ENCODE results near the gene CHST15.
A peak's percentile ranks its signal among the peaks of the same experiment; 100 is the strongest.

The CHST15 gene

DNA sequence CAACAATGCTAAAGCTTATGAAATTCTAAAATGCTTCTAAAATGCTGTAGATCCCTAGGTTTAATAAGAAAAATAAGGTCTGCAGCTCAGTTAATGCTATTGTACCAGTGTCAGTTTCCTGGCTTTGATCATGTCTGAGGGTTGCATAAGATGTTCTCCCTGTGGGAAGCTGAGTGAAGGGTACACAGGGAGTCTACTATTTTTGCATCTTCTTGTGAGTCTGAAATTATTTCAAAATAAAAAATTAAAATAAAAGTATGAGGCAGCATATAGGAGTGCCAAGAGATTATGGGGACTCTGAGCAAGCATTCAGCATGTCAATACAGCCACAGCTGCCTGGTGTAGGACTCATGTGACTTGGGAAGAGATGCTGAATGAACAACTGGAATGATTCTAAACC is 14.7 kb downstream of the CHST15 start:
- no peak for DNase-seq

GRCh38 chr10:124078028-124078427 is 15.4 kb downstream of the CHST15 start:
- DNase-seq, result no peak

- DNase-seq, result no peak
These were observed 16.0 kb downstream of the CHST15 start for GRCh38 chr10:124077208-124077993.

- DNase-seq, result no peak
These were observed 17.2 kb downstream of the CHST15 start for GRCh38 chr10:124076148-124076733.

DNA sequence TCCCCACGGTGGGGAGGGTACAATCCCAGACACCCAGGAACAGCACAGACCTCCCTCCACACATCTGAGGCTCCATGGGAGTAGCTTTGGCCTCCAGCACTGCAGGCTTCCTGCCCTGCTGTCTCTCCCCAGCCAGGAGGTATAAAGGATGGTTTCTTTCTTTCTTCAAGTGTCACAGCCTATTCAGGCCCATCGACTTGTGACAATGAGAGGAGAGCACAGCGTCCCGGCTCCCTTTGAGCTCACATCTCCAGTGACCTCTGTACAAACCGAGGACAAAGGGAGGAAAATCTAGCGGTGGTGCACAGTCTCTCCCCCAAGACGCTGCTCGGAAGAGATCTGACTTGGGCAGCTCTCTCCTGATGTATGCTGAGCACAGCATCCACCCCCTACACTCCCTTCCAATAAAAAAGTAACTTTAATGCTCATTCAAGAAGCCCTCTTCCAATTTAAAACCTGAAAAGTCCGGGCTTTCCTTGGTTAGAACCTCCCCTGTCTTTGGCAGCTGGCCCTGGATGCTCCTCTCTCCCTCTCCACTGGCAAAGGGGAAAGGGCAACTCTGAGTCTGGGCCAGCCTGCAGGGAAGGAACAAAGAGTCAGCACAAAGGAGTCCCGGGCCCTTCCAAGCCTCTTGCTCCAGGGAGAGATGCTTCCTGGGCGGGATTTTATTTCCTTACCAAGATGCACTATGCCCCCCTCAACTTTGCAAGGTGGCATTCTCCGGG is 18.0 kb downstream of the CHST15 start:
- no peak for DNase-seq

GRCh38 chr10:124074501-124075109 is 18.8 kb downstream of the CHST15 start:
- DNase-seq, result no peak

- no peak for DNase-seq
These were observed 19.4 kb downstream of the CHST15 start for GRCh38 chr10:124073978-124074377.

DNA sequence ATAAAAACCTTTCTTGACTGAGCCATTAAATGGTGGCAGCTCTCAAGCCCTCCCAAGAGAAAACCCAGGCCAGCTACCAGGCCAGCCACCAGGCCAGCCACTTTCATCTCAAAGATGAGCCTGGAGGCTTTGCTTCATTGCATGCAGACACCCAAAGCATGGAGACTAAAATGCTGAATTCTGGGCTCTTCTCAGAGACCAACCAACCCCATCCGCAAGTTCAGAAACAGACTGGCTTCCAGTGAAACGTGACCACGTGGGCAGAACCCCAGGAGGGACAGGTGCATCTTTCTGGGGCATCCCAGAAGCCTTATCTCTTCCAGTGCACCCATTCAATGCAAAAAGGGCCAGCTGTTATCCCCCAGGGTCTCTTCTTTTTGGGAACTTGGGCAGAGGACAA is 20.9 kb downstream of the CHST15 start:
- no peak for DNase-seq

DNA sequence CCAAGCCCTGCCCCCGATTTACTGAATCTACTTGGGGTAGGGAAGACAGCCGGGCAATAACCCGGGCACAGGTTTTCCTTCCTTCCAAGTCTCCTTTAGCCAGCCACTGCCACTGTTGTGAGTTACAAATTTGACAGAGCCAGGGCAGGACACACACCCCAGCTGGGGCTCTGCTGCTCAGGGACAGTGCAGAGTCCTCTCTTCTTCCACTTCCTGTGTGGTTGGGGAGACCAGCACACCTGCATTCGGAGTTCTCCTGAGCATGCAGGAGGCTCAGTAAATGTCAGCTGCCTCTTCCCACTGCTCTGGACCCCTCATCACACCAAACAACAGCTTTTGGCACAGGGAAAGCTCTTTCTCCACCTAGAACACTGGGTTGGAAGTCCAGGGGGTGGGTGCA is 21.3 kb downstream of the CHST15 start:
- no peak for DNase-seq

DNA sequence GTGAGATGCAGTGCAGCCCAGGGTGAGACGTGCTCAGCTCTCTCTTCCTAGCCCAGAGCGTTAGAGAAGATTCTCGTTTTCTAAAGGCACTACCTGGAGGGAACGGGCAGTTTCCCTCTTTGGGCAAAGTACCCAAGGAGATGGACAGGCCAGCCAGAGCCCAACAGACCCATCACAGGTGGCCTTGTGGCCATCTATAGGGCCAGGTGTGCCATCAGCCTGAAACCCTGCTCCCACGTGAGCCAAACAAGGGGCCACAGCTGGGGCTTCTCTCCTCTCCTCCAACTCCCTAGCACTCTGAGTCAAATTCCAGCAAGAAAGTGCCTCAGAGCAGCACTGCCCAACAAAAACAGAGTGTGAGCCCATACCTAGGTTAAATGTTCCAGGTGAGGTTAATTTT is 22.3 kb downstream of the CHST15 start:
- no peak for DNase-seq

GRCh38 chr10:124070666-124071065 is 22.7 kb downstream of the CHST15 start:
- DNase-seq, result no peak

GRCh38 chr10:124069341-124070264 is 23.8 kb downstream of the CHST15 start:
- DNase-seq, result no peak

GRCh38 chr10:124068929-124069328 is 24.5 kb downstream of the CHST15 start:
- no peak for DNase-seq

- no peak for DNase-seq
These were observed 25.5 kb downstream of the CHST15 start for GRCh38 chr10:124067825-124068400.

- DNase-seq, result no peak
These were observed 26.4 kb downstream of the CHST15 start for GRCh38 chr10:124066781-124067714.

- no peak for DNase-seq
These were observed 27.2 kb downstream of the CHST15 start for GRCh38 chr10:124066126-124066700.

GRCh38 chr10:124065382-124066125 is 27.8 kb downstream of the CHST15 start:
- DNase-seq, result no peak

GRCh38 chr10:124064676-124065075 is 28.7 kb downstream of the CHST15 start:
- no peak for DNase-seq

DNA sequence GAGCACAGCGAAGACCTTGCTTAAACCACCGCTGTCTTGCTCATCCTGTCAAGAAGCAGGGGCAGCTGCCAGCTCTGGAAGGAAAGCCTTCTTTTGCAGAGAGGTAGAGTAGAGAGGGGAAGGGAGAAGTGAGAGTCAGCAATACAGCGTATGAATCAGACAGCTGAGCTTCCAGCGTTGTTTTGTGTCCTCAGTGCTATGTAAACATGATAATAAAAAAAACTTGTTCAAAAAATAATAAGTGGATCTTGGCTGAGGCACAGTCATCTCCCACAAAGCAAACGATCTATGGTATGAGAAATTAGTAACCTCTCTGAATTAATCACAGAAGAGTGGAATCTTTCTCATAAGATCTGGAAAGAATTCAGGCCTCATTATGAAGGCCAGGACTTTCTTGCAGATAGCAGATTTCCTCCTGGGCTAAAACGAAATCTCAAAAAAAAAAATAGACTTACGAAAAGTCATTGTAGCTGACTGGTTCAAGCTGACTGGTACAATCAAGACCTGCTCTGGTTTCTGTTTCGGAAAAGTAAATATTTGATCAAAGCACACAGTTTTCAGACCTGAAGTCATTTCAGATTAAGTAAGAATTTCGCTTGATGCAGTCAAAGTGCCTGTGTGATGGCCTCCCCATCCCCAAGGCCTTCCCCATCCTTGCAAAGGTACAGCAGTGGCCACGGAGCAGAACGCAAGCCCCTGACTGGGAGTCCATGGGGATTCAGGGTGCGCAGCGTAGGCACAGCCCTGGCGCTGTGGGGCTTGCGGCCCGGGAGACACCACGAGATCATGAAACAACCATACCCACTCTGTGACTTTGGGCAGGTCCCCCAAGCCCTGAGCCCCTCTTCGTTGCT is 29.4 kb downstream of the CHST15 start:
- peak; percentile 44 for DNase-seq
